ENCODE data around the gene DCUN1D1.
A peak's percentile ranks its signal among the peaks of the same experiment; 100 is the strongest.

DCUN1D1 gene

GRCh38 chr3:182989566-182989965, 9.2 kb upstream of the DCUN1D1 start:
- no peak for TF ChIP-seq CTCF (IDR thresholded peaks at IDR 0.05; ENCODE audit: low read depth, low read length)
- H3K4me3 ChIP-seq (replicated peaks in 1 of 2; ENCODE audit: low read depth in 2 of 2, low read length in 2 of 2) = no peak overlapping the region
- DNase-seq (ENCODE audit: low read depth in 2 of 2) = no peak

- TF ChIP-seq CTCF (IDR thresholded peaks at IDR 0.05; ENCODE audit: low read depth, low read length) = no peak
- no peak for DNase-seq (ENCODE audit: low read depth in 2 of 2)
- no peak overlapping the region for H3K4me3 ChIP-seq (replicated peaks in 1 of 2; ENCODE audit: low read depth in 2 of 2, low read length in 2 of 2)
Observed at GRCh38 chr3:182986021-182986420, 5.7 kb upstream of the DCUN1D1 start.

- DNase-seq (ENCODE audit: low read depth in 2 of 2) = peak; percentile 40 to 48
- TF ChIP-seq CTCF (IDR thresholded peaks at IDR 0.05; ENCODE audit: low read depth, low read length) = no peak
- H3K4me3 ChIP-seq (replicated peaks in 1 of 2; ENCODE audit: low read depth in 2 of 2, low read length in 2 of 2) = no peak overlapping the region
Observed at GRCh38 chr3:182983876-182984275, 3.5 kb upstream of the DCUN1D1 start.

- no peak for TF ChIP-seq CTCF (IDR thresholded peaks at IDR 0.05; ENCODE audit: low read depth, low read length)
- H3K4me3 ChIP-seq (replicated peaks in 1 of 2; ENCODE audit: low read depth in 2 of 2, low read length in 2 of 2) = peak overlapping the region; percentile 74 to 76
- DNase-seq (ENCODE audit: low read depth in 2 of 2) = no peak
Observed at GRCh38 chr3:182981038-182981380, 671 bp upstream of the DCUN1D1 start.

- peak in 1 of 2 donors; percentile 8 for DNase-seq (ENCODE audit: low read depth in 2 of 2)
- no peak for TF ChIP-seq CTCF (IDR thresholded peaks at IDR 0.05; ENCODE audit: low read depth, low read length)
- peak overlapping the region; percentile 76 to 91 for H3K4me3 ChIP-seq (replicated peaks in 1 of 2; ENCODE audit: low read depth in 2 of 2, low read length in 2 of 2)
Observed at GRCh38 chr3:182979674-182980191, 605 bp downstream of the DCUN1D1 start.

GRCh38 chr3:182979103-182979673, 1.1 kb downstream of the DCUN1D1 start:
- H3K4me3 ChIP-seq (replicated peaks in 1 of 2; ENCODE audit: low read depth in 2 of 2, low read length in 2 of 2) = peak overlapping the region; percentile 76 to 91
- TF ChIP-seq CTCF (IDR thresholded peaks at IDR 0.05; ENCODE audit: low read depth, low read length) = no peak
- DNase-seq (ENCODE audit: low read depth in 2 of 2) = peak; percentile 4 to 26

GRCh38 chr3:182978387-182978786, 2.0 kb downstream of the DCUN1D1 start:
- DNase-seq (ENCODE audit: low read depth in 2 of 2) = no peak
- TF ChIP-seq CTCF (IDR thresholded peaks at IDR 0.05; ENCODE audit: low read depth, low read length) = no peak
- H3K4me3 ChIP-seq (replicated peaks in 1 of 2; ENCODE audit: low read depth in 2 of 2, low read length in 2 of 2) = peak overlapping the region in 1 of 2 donors; percentile 12
